HEK293T (cell line): Measurements from ENCODE around the gene C1orf105.

Experiments used
- CTCF ChIA-PET: fragments of 350-600 bp; formaldehyde crosslinking; extraction: SDS; loops from one replicate; lab custom pipeline; 2021; ENCODE audit warnings: antibody characterized with exemption, inconsistent platforms; lab: Yijun Ruan, JAX
- POLR2A ChIA-PET: fragments of 350-600 bp; formaldehyde crosslinking; extraction: SDS; loops from one replicate; lab custom pipeline; 2020; ENCODE audit warnings: antibody characterized with exemption, inconsistent platforms; lab: Yijun Ruan, JAX
- DNase-seq: peaks from one replicate; pipeline ENCODE4 v3.0.0; 2012; ENCODE audit warnings: mixed read lengths; ENCODE audit errors: extremely low spot score
- ARNT ChIP-seq: fragments of 450-650 bp; IDR thresholded peaks from 2 replicates; pipeline ENCODE4 v1.6.1; 2017; ENCODE audit warnings: mild to moderate bottlenecking
- BHLHE40 ChIP-seq: fragments of 450-650 bp; IDR thresholded peaks from 2 replicates; pipeline ENCODE4 v1.6.1; 2016; ENCODE audit warnings: mild to moderate bottlenecking, moderate library complexity, borderline replicate concordance
- CTBP1 ChIP-seq: fragments of 450-650 bp; IDR thresholded peaks from 2 replicates; pipeline ENCODE4 v1.6.1; 2016; ENCODE audit warnings: borderline replicate concordance
- ELF4 ChIP-seq: fragments of 450-650 bp; IDR thresholded peaks from 2 replicates; pipeline ENCODE4 v1.6.1; 2017; ENCODE audit warnings: antibody characterized with exemption
- FOXA1 ChIP-seq: fragments of 450-650 bp; IDR thresholded peaks from 2 replicates; pipeline ENCODE4 v1.6.1; 2016; ENCODE audit warnings: mild to moderate bottlenecking
- FOXK2 ChIP-seq: fragments of 450-650 bp; IDR thresholded peaks from 2 replicates; pipeline ENCODE4 v1.6.1; 2016; ENCODE audit warnings: mild to moderate bottlenecking
- FOXM1 ChIP-seq: fragments of 450-650 bp; IDR thresholded peaks from 2 replicates; pipeline ENCODE4 v1.6.1; 2017; ENCODE audit warnings: mild to moderate bottlenecking, borderline replicate concordance
- HDGF ChIP-seq: fragments of 450-650 bp; IDR thresholded peaks from 2 replicates; pipeline ENCODE4 v1.6.1; 2017; ENCODE audit warnings: antibody characterized with exemption, borderline replicate concordance
- L3MBTL2 ChIP-seq: fragments of 450-650 bp; conservative IDR thresholded peaks from 2 replicates; pipeline ENCODE4 v1.6.1; 2016; ENCODE audit warnings: mild to moderate bottlenecking
- LEF1 ChIP-seq: fragments of 450-650 bp; IDR thresholded peaks from 2 replicates; pipeline ENCODE4 v1.6.1; 2017; ENCODE audit warnings: mild to moderate bottlenecking, borderline replicate concordance
- NFRKB ChIP-seq: fragments of 450-650 bp; IDR thresholded peaks from 2 replicates; pipeline ENCODE4 v1.6.1; 2016; ENCODE audit warnings: mild to moderate bottlenecking, moderate library complexity
- PKNOX1 ChIP-seq: fragments of 450-650 bp; IDR thresholded peaks from 2 replicates; pipeline ENCODE4 v1.6.1; 2016
- SP1 ChIP-seq: fragments of 450-650 bp; IDR thresholded peaks from 2 replicates; pipeline ENCODE4 v1.6.1; 2017
- SUZ12 ChIP-seq: fragments of 450-650 bp; IDR thresholded peaks from 2 replicates; pipeline ENCODE4 v1.6.1; 2016; ENCODE audit warnings: mild to moderate bottlenecking
- TARDBP ChIP-seq: fragments of 450-650 bp; IDR thresholded peaks from 2 replicates; pipeline ENCODE4 v1.6.1; 2016
- ZNF384 ChIP-seq: fragments of 450-650 bp; IDR thresholded peaks from 2 replicates; pipeline ENCODE4 v1.6.1; 2016

C1orf105 gene

DNA sequence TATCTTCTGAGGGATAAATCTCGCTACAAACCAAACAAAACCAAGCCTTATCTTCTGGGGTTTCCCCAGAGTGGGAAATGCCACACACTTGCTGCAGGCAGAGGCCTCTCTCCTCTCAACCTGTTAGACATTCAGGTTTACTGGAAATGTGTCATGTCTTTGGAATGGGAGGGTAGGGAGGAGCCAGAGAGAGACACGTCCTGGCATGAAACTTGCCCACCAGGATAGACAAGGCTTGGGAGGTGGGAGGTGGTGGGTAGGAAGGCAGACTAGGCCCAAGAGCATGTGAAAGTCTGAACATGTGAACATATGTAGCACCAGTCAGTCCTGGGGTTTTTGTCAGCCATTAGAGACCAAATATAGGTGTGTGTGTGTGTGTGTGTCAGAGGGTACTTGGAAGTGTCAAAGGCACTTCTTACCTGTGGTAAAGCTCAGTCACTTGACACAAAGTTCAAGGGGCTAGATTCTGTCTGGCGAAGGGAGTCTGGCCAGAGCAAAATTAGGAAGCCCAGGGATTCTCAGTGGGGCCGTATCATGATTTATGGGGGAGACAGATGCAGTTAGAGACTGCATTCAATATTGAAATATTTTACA is 55.8 kb downstream of the C1orf105 start:
- DNase-seq, result no peak
- POLR2A ChIA-PET, result no interaction called here
- CTCF ChIA-PET, result no interaction called here
- TF ChIP-seq SUZ12 (no peak), FOXK2 (no peak), FOXA1 (no peak), ZNF384 (no peak), NFRKB (no peak), ELF4 (no peak), PKNOX1 (no peak), ARNT (no peak), BHLHE40 (no peak), FOXM1 (no peak), TARDBP (no peak), HDGF (no peak), SP1 (no peak), L3MBTL2 (no peak), CTBP1 (no peak), LEF1 (no peak)

DNA sequence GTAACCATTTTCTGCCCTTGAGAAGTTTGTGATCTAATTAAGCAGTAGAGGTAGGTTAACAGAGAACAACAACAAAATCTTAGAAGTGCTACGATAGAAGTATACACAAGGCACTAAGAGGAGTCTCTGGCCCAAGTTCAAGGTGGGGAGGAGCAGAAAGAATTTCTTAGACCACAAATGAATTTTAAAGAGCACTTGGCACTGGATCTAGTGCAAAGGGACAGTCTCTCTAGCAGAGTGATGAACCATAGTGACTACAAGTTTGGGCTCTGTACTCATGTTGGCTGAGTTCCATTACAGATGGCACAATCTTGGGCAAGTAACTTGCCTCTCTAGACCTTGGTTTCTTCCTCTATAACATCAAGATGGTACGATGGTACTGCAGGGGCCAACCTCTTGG is 56.7 kb downstream of the C1orf105 start:
- TF ChIP-seq ARNT (no peak), PKNOX1 (no peak), ELF4 (no peak), SP1 (no peak), HDGF (no peak), BHLHE40 (no peak), FOXK2 (no peak), LEF1 (no peak), FOXA1 (no peak), FOXM1 (no peak), ZNF384 (no peak), NFRKB (no peak), CTBP1 (no peak)
- ChIA-PET CTCF (no interaction called here), POLR2A (no interaction called here)
- no peak for DNase-seq

DNA sequence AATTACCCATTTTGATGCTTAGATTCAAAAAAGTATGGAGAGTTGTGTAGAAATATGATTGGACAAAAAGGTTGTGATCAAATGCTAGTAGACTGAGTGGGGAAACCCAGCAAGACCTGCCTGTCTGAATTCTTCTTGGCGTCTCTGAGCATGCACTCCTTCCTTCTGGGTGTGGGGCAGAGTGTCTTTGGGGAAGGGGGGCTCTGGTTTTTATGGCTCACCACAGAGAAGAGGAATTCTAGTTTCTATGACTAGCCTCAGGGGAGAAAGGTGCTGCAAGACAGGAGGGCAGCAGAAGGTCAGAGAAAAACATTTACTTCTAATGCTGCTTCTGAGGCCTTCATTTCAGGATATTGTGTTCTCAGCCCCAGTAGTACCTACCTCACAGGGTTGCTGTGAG is 57.3 kb downstream of the C1orf105 start:
- POLR2A ChIA-PET, result no interaction called here
- TF ChIP-seq TARDBP, result no peak
- TF ChIP-seq L3MBTL2, result no peak
- no peak for TF ChIP-seq CTBP1
- TF ChIP-seq FOXM1, result no peak
- TF ChIP-seq ARNT, result no peak
- no peak for TF ChIP-seq BHLHE40
- TF ChIP-seq PKNOX1, result no peak
- no peak for TF ChIP-seq FOXA1
- TF ChIP-seq HDGF, result no peak
- no peak for TF ChIP-seq LEF1
- TF ChIP-seq NFRKB, result no peak
- no peak for TF ChIP-seq FOXK2
- no peak for TF ChIP-seq SP1
- TF ChIP-seq SUZ12, result no peak
- DNase-seq, result no peak
- CTCF ChIA-PET, result no interaction called here

- CTCF ChIA-PET, result no interaction called here
- TF ChIP-seq NFRKB, result no peak
- no peak for TF ChIP-seq ARNT
- TF ChIP-seq FOXA1, result no peak
- TF ChIP-seq L3MBTL2, result no peak
- no peak for TF ChIP-seq BHLHE40
- TF ChIP-seq TARDBP, result no peak
- no peak for TF ChIP-seq PKNOX1
- TF ChIP-seq ELF4, result no peak
- no peak for TF ChIP-seq ZNF384
- TF ChIP-seq CTBP1, result no peak
- TF ChIP-seq LEF1, result no peak
- no peak for TF ChIP-seq SUZ12
- no peak for TF ChIP-seq HDGF
- no peak for TF ChIP-seq FOXK2
- TF ChIP-seq FOXM1, result no peak
- no peak for TF ChIP-seq SP1
- POLR2A ChIA-PET, result no interaction called here
- DNase-seq, result no peak
These were observed 58.0 kb downstream of the C1orf105 start for GRCh38 chr1:172478485-172478884.

- no peak for TF ChIP-seq TARDBP
- no peak for TF ChIP-seq FOXA1
- TF ChIP-seq NFRKB, result no peak
- TF ChIP-seq ZNF384, result no peak
- no peak for TF ChIP-seq SP1
- TF ChIP-seq HDGF, result no peak
- TF ChIP-seq ARNT, result no peak
- no peak for TF ChIP-seq LEF1
- no peak for TF ChIP-seq BHLHE40
- TF ChIP-seq SUZ12, result no peak
- no peak for TF ChIP-seq L3MBTL2
- TF ChIP-seq CTBP1, result no peak
- no peak for TF ChIP-seq FOXK2
- no peak for TF ChIP-seq ELF4
- no peak for TF ChIP-seq PKNOX1
- TF ChIP-seq FOXM1, result no peak
- ChIA-PET CTCF (no interaction called here), POLR2A (no interaction called here)
- DNase-seq, result no peak
These were observed 59.9 kb downstream of the C1orf105 start for GRCh38 chr1:172480431-172480830.
